Left forelimb (tissue), 1 donor: ENCODE data around the gene ZPR1.
A peak's percentile ranks its signal among the peaks of the same experiment; 100 is the strongest.
"Not testable (repeated sequence)": the region's sequence is repeated elsewhere in the genome, so short reads cannot be mapped to it uniquely, and the experiment has no call there.

Source experiments
- DNase-seq: peaks from one replicate; pipeline ENCODE4 v3.0.0-alpha.2; 2018; ENCODE audit warnings: low spot score

Gene ZPR1

GRCh38 chr11:116792144-116792868, 4.5 kb upstream of the ZPR1 start:
- no peak for DNase-seq

- DNase-seq = no peak
These were observed 4.0 kb upstream of the ZPR1 start, which contains the start of gene APOA5 for GRCh38 chr11:116791813-116792143. APOA5 (minus strand) TSS chr11:116791879; CDS start chr11:116791860, 19 bp downstream.

- DNase-seq = peak; percentile 82
These were observed 3.4 kb upstream of the ZPR1 start for GRCh38 chr11:116791002-116791812.

GRCh38 chr11:116790167-116791001, 2.6 kb upstream of the ZPR1 start:
- DNase-seq = no peak

- no peak for DNase-seq
These were observed 1.2 kb upstream of the ZPR1 start for GRCh38 chr11:116788975-116789374.

GRCh38 chr11:116788534-116788933, 711 bp upstream of the ZPR1 start:
- no peak for DNase-seq

- no peak for DNase-seq
These were observed 412 bp downstream of the ZPR1 start for GRCh38 chr11:116787436-116787785.

- no peak for DNase-seq
These were observed 857 bp downstream of the ZPR1 start for GRCh38 chr11:116786966-116787365.

- no peak for DNase-seq
These were observed 1.5 kb downstream of the ZPR1 start for GRCh38 chr11:116786326-116786725.

- no peak for DNase-seq
These were observed 5.1 kb downstream of the ZPR1 start for GRCh38 chr11:116782728-116783127.

- no peak for DNase-seq
These were observed 9.3 kb downstream of the ZPR1 start for GRCh38 chr11:116778556-116778955.

GRCh38 chr11:116777056-116777455, 10.8 kb downstream of the ZPR1 start:
- DNase-seq = no peak

- DNase-seq = no peak
These were observed 11.3 kb downstream of the ZPR1 start for GRCh38 chr11:116776522-116776984.

GRCh38 chr11:116775975-116776374, 11.8 kb downstream of the ZPR1 start:
- DNase-seq = no peak

GRCh38 chr11:116774661-116775060, 13.2 kb downstream of the ZPR1 start:
- DNase-seq = no peak

GRCh38 chr11:116773203-116774097, 14.4 kb downstream of the ZPR1 start:
- DNase-seq = no peak

GRCh38 chr11:116772443-116773202, 15.2 kb downstream of the ZPR1 start, which contains the start of gene BUD13:
BUD13 (minus strand) TSS chr11:116772987; CDS start chr11:116772964, 23 bp downstream.
- DNase-seq = peak; percentile 97

GRCh38 chr11:116771935-116772334, 15.9 kb downstream of the ZPR1 start:
- DNase-seq = no peak

GRCh38 chr11:116762132-116762531, 25.7 kb downstream of the ZPR1 start:
- DNase-seq = no peak

GRCh38 chr11:116756044-116756443, 31.8 kb downstream of the ZPR1 start:
- DNase-seq = not testable (repeated sequence)
